NCI-H2081 treated with DMSO at 0.1 percent for 48 hours (cell line): Measurements from ENCODE around the gene SPINK4.
A peak's percentile ranks its signal among the peaks of the same experiment; 100 is the strongest.

Experiments used
- DNase-seq: peaks from one replicate; lab custom pipeline; 2025; lab: John Stamatoyannopoulos, UW

The SPINK4 gene

GRCh38 chr9:33257276-33257675 is 17.3 kb downstream of the SPINK4 start:
- no peak for DNase-seq

- DNase-seq, result no peak
These were observed 20.4 kb downstream of the SPINK4 start for GRCh38 chr9:33260372-33260771.

- no peak for DNase-seq
These were observed 23.4 kb downstream of the SPINK4 start for GRCh38 chr9:33263131-33264002.

GRCh38 chr9:33264003-33264472 is 24.1 kb downstream of the SPINK4 start:
- no peak for DNase-seq

GRCh38 chr9:33264473-33265177 is 24.7 kb downstream of the SPINK4 start, which contains the start of the genes BAG1 and CHMP5:
BAG1 (minus strand) TSS chr9:33264708.
CHMP5 (plus strand) TSS chr9:33265049; CDS start chr9:33265079, 30 bp downstream.
- peak; percentile 96 for DNase-seq

GRCh38 chr9:33265211-33265865 is 25.4 kb downstream of the SPINK4 start:
- DNase-seq, result no peak

GRCh38 chr9:33267151-33267767 is 27.3 kb downstream of the SPINK4 start:
- DNase-seq, result no peak

- DNase-seq, result no peak
These were observed 30.2 kb downstream of the SPINK4 start for GRCh38 chr9:33270146-33270545.

- no peak for DNase-seq
These were observed 32.1 kb downstream of the SPINK4 start for GRCh38 chr9:33272061-33272460.

GRCh38 chr9:33273266-33273971 is 33.5 kb downstream of the SPINK4 start:
- DNase-seq, result no peak

- DNase-seq, result no peak
These were observed 34.0 kb downstream of the SPINK4 start for GRCh38 chr9:33273972-33274328.

GRCh38 chr9:33277484-33277883 is 37.5 kb downstream of the SPINK4 start:
- DNase-seq, result no peak

GRCh38 chr9:33285502-33285901 is 45.5 kb downstream of the SPINK4 start:
- DNase-seq, result no peak

- DNase-seq, result peak; percentile 38
These were observed 47.1 kb downstream of the SPINK4 start for GRCh38 chr9:33287087-33287490.

- no peak for DNase-seq
These were observed 48.3 kb downstream of the SPINK4 start for GRCh38 chr9:33288235-33288634.

GRCh38 chr9:33288828-33289483 is 49.0 kb downstream of the SPINK4 start:
- no peak for DNase-seq

- DNase-seq, result no peak
These were observed 49.5 kb downstream of the SPINK4 start for GRCh38 chr9:33289496-33289895.

GRCh38 chr9:33289936-33290246 is 49.9 kb downstream of the SPINK4 start:
- DNase-seq, result no peak

GRCh38 chr9:33290247-33291030 is 50.5 kb downstream of the SPINK4 start, which contains the start of gene NFX1:
NFX1 (plus strand) TSS chr9:33290516; CDS start chr9:33290573, 57 bp downstream.
- peak; percentile 89 for DNase-seq

GRCh38 chr9:33291031-33291397 is 51.0 kb downstream of the SPINK4 start:
- DNase-seq, result no peak
